ENCODE data around the gene GPRIN2.

- TF ChIP-seq ZNF274 (IDR thresholded peaks at IDR 0.05; ENCODE audit: low read depth, low read length) (no peak), YY1 (IDR thresholded peaks at IDR 0.05; ENCODE audit: insufficient read depth, insufficient read length) (no peak), SUZ12 (IDR thresholded peaks at IDR 0.05; ENCODE audit: extremely low read depth, insufficient read depth, insufficient read length) (no peak)
Measured at GRCh38 chr10:46526682-46527038, 29.8 kb downstream of the GPRIN2 start.

All from NT2/D1 (cell line).